ENCODE data around the gene FXYD6. TPM values are rescaled to one million over a fixed set of nuclear protein-coding genes. Genes with fewer than 3 reads are reported as not detected.

FXYD6 gene
- total and polyA plus RNA-seq, 7 donors, result 10.8 to 27.9 (median 14.0) TPM

GRCh38 chr11:117882311-117882905, 6.0 kb upstream of the FXYD6 start:
- Histone ChIP-seq H3K27ac (no peak overlapping the region), H3K36me3 (ENCODE audit: insufficient read depth in 1 of 2, low read depth in 1 of 2) (no peaks in the 10 kb centered on the region), H3K27me3 (ENCODE audit: insufficient read depth in 3 of 3, low read length in 2 of 3) (peaks cover 0 to 28% (median 7%) of the 10 kb centered on the region in 3 donors), H3K4me3 (no peak overlapping the region), H3K9me3 (no peaks in the 10 kb centered on the region), H3K4me1 (peaks cover 6% of the 10 kb centered on the region)
- 40 to 45% (median 44%) methylated on average over 11 of the region's 11 CpGs for WGBS, 3 donors
- intact Hi-C loops (cut with DNase I), result no loop called here
- no peak for TF ChIP-seq CTCF (IDR thresholded peaks at IDR 0.05)
- no peak for DNase-seq
- ATAC-seq, result no peak

GRCh38 chr11:117881217-117881616, 4.8 kb upstream of the FXYD6 start:
- ATAC-seq (no peak), DNase-seq (no peak)
- Histone ChIP-seq H3K36me3 (ENCODE audit: insufficient read depth in 1 of 2, low read depth in 1 of 2) (no peaks in the 10 kb centered on the region), H3K4me3 (no peak overlapping the region), H3K4me1 (peaks cover 4% of the 10 kb centered on the region), H3K27ac (no peak overlapping the region), H3K9me3 (no peaks in the 10 kb centered on the region), H3K27me3 (ENCODE audit: insufficient read depth in 3 of 3, low read length in 2 of 3) (peaks cover 0 to 37% (median 11%) of the 10 kb centered on the region in 3 donors)
- intact Hi-C loops (cut with DNase I), result no loop called here
- WGBS, 3 donors, result 89 to 94% (median 90%) methylated on average over 5 of the region's 5 CpGs
- no peak for TF ChIP-seq CTCF (IDR thresholded peaks at IDR 0.05)

- whole genome bisulfite sequencing, 3 donors, result 84 to 86% (median 84%) methylated on average over 11 of the region's 11 CpGs
- no peak for TF ChIP-seq CTCF (IDR thresholded peaks at IDR 0.05)
- no peaks in the 10 kb centered on the region for H3K4me1 ChIP-seq
- ATAC-seq (no peak), DNase-seq (no peak)
- H3K27ac ChIP-seq, result no peak overlapping the region
- no peak overlapping the region for H3K4me3 ChIP-seq
- intact Hi-C loops (cut with DNase I), result no loop called here
- H3K36me3 ChIP-seq (ENCODE audit: insufficient read depth in 1 of 2, low read depth in 1 of 2), result no peaks in the 10 kb centered on the region
- H3K27me3 ChIP-seq (ENCODE audit: insufficient read depth in 3 of 3, low read length in 2 of 3), result peaks cover 0 to 52% (median 20%) of the 10 kb centered on the region in 3 donors
- H3K9me3 ChIP-seq, result no peaks in the 10 kb centered on the region
These were observed 3.3 kb upstream of the FXYD6 start for GRCh38 chr11:117879516-117880480.

GRCh38 chr11:117878939-117879475, 2.5 kb upstream of the FXYD6 start:
- no peak for DNase-seq
- Histone ChIP-seq H3K9me3 (no peaks in the 10 kb centered on the region), H3K4me1 (no peaks in the 10 kb centered on the region), H3K4me3 (no peak overlapping the region), H3K27ac (no peak overlapping the region), H3K27me3 (ENCODE audit: insufficient read depth in 3 of 3, low read length in 2 of 3) (peaks cover 0 to 58% (median 23%) of the 10 kb centered on the region in 3 donors), H3K36me3 (ENCODE audit: insufficient read depth in 1 of 2, low read depth in 1 of 2) (no peaks in the 10 kb centered on the region)
- intact Hi-C loops (cut with DNase I), result no loop called here
- TF ChIP-seq CTCF (IDR thresholded peaks at IDR 0.05), result no peak
- 86 to 89% (median 88%) methylated on average over 3 of the region's 3 CpGs for WGBS, 3 donors
- ATAC-seq, result no peak

Data from psoas muscle (tissue), 8 donors.